KMS-11 (cell line): ENCODE measurements around the gene RTEL1.

ENCODE experiments used
- H2AFZ ChIP-seq: fragments of 200-600 bp; sonication (generic); 2 replicates; pipeline ENCODE4 v1.6.1; 2016; ENCODE audit warnings: antibody characterized with exemption, mixed run types, low read depth
- H3K27ac ChIP-seq: fragments of 200-600 bp; sonication (generic); 2 replicates; pipeline ENCODE4 v1.6.1; 2016; ENCODE audit warnings: mild to moderate bottlenecking, mixed run types
- H3K27me3 ChIP-seq: fragments of 200-600 bp; sonication (generic); 2 replicates; pipeline ENCODE4 v1.6.1; 2017; ENCODE audit warnings: mild to moderate bottlenecking, low read depth, mixed run types, moderate library complexity; ENCODE audit not compliant: insufficient read depth
- H3K36me3 ChIP-seq: fragments of 200-600 bp; sonication (generic); 2 replicates; pipeline ENCODE4 v1.6.1; 2017; ENCODE audit warnings: mild to moderate bottlenecking, mixed run types; ENCODE audit not compliant: insufficient read depth
- H3K4me1 ChIP-seq: fragments of 200-600 bp; sonication (generic); 2 replicates; pipeline ENCODE4 v1.6.1; 2016; ENCODE audit warnings: mild to moderate bottlenecking, low read depth, mixed run types; ENCODE audit not compliant: poor library complexity, severe bottlenecking
- H3K4me2 ChIP-seq: fragments of 200-600 bp; sonication (generic); 2 replicates; pipeline ENCODE4 v1.7.0; 2016; ENCODE audit warnings: mild to moderate bottlenecking, mixed run types
- H3K4me3 ChIP-seq: fragments of 200-600 bp; sonication (generic); IDR thresholded peaks from 2 replicates; pipeline ENCODE4 v1.6.1; 2017; ENCODE audit warnings: low read depth, low read length, mixed read lengths; ENCODE audit not compliant: insufficient read depth
- H3K79me2 ChIP-seq: fragments of 200-600 bp; sonication (generic); 2 replicates; pipeline ENCODE4 v1.6.1; 2016; ENCODE audit warnings: low read depth, mixed run types; ENCODE audit not compliant: insufficient read depth
- H3K9ac ChIP-seq: fragments of 200-600 bp; sonication (generic); 2 replicates; pipeline ENCODE4 v1.6.1; 2016; ENCODE audit warnings: mild to moderate bottlenecking, mixed run types
- H4K20me1 ChIP-seq: fragments of 200-600 bp; sonication (generic); 2 replicates; pipeline ENCODE4 v1.6.1; 2016; ENCODE audit warnings: mild to moderate bottlenecking, mixed run types; ENCODE audit not compliant: insufficient read depth
- TF ChIP-seq, protein P1 (sequence below): fragments of 200-600 bp; sonication (generic); conservative IDR thresholded peaks from 2 replicates; pipeline ENCODE4 v1.6.1; 2017; ENCODE audit warnings: low read depth, mild to moderate bottlenecking, antibody characterized with exemption, low read length, moderate library complexity, mixed read lengths

The RTEL1 gene

DNA sequence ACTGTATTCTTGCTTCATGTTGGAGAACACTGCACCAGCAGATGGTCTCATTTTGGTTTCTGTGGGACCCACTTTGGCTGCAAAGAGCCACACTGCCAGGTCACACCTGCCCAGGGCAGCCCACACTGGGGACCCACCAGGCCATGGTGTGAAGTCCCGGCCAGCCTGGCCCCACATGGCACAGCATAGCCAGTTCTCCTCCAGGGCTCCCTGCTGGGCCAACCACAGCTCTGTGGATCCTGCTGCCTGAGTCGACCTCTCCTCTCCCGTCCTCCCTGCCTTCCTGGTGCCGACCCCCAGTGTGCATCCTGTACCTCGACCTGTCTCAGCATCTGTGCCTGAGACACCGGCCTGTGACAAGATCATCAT lies 46.6 kb downstream of the RTEL1 start:
- Histone ChIP-seq H3K27me3 (no peaks in the 10 kb centered on the region), H3K36me3 (no peaks in the 10 kb centered on the region; the same call in 1 of the 2 replicates), H3K4me3 (no peak overlapping the region), H4K20me1 (peaks cover 3% of the 10 kb centered on the region; the same call in 1 of the 2 replicates), H2AFZ (no peak overlapping the region), H3K27ac (no peak overlapping the region), H3K79me2 (peaks cover 29% of the 10 kb centered on the region; the same call in 1 of the 2 replicates), H3K4me1 (peaks cover 20% of the 10 kb centered on the region), H3K4me2 (no peak overlapping the region), H3K9ac (no peak overlapping the region)
- TF ChIP-seq, protein P1, sequence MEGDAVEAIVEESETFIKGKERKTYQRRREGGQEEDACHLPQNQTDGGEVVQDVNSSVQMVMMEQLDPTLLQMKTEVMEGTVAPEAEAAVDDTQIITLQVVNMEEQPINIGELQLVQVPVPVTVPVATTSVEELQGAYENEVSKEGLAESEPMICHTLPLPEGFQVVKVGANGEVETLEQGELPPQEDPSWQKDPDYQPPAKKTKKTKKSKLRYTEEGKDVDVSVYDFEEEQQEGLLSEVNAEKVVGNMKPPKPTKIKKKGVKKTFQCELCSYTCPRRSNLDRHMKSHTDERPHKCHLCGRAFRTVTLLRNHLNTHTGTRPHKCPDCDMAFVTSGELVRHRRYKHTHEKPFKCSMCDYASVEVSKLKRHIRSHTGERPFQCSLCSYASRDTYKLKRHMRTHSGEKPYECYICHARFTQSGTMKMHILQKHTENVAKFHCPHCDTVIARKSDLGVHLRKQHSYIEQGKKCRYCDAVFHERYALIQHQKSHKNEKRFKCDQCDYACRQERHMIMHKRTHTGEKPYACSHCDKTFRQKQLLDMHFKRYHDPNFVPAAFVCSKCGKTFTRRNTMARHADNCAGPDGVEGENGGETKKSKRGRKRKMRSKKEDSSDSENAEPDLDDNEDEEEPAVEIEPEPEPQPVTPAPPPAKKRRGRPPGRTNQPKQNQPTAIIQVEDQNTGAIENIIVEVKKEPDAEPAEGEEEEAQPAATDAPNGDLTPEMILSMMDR: no peak

DNA sequence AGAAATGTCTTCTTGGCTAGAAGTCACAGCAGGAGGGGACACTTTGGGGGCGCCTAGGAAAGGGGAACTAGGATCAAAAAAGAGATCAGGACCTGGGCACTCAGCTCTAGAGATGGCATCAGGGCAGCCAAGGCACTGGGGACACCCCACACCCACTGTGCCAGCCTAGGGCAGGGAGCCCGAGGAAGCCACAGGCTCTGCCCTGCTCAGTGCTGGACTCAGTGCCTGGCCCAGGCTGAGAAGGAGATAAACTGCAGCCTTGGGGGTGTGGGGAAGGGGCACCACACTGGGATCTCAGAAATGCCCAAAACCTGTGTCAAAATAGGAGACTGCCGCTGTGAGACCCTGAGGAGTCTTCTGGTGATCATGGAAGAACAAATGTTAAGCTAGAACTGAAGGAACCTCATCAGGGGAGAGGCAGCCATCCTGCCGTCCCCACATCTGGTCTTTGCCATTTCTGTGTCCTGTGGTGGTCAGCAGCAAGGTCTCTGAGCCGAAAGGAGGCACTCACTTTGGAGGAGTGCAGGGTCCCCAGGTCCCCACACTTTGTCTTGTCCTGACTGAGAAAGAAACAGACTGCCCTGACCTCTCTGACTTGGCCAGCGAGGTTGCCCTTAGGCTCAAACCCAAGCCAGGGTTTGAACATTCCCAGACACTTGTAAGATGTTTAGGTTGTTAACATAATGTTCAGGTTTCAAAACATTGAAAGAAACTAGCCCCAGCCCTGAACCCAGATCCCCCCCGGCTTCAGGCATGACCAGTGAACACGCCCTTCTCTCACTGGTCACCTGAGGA lies 47.3 kb downstream of the RTEL1 start:
- Histone ChIP-seq H2AFZ (no peak overlapping the region), H3K4me1 (peaks cover 20% of the 10 kb centered on the region), H3K4me2 (0 out of 2 replicates have a peak overlapping the region, but pooled peaks have one; percentile 83), H3K79me2 (peaks cover 33% of the 10 kb centered on the region; the same call in 1 of the 2 replicates), H3K9ac (no peak overlapping the region), H3K4me3 (no peak overlapping the region), H4K20me1 (peaks cover 3% of the 10 kb centered on the region; the same call in 1 of the 2 replicates), H3K36me3 (no peaks in the 10 kb centered on the region; the same call in 1 of the 2 replicates), H3K27ac (no peak overlapping the region), H3K27me3 (no peaks in the 10 kb centered on the region)
- TF ChIP-seq, protein P1: no peak

DNA sequence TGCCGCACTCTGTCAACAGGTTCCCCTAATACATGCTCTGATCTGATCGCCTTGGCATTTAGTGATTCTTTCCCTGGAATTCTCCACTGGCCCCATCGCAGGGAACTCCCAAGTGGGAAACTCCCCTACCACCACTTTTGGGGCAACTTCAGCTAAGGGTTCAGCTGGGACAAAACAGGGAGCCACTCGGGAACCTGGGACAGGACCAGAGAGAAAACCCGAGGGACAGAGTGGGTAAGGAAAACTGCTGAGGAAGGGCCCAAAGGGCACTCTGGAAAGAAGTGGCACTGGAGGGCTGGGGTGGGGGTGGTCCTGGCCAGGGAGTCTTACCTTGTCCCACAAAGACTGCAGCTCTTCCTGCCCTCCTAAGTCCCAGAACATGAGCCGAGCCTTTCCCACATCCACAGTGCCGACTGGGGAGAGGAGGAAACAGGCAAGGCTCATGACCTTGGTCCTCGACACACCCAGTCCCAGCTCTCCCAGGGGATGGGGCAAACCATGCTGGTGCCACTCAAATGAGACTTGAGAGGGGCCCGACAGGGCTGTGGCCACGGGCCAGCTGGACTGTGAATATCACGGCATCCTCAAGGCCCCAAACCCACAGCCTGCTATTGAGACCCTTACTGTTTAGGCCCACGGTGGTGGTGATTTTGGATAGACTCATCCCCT lies 48.0 kb downstream of the RTEL1 start:
- H3K4me1 ChIP-seq: peaks cover 20% of the 10 kb centered on the region
- H3K36me3 ChIP-seq: no peaks in the 10 kb centered on the region; the same call in 1 of the 2 replicates
- no peak overlapping the region for H3K4me3 ChIP-seq
- H3K27me3 ChIP-seq: no peaks in the 10 kb centered on the region
- TF ChIP-seq, protein P1: no peak
- H3K4me2 ChIP-seq: peak overlapping the region; percentile 83; the same call in 1 of the 2 replicates
- no peak overlapping the region for H2AFZ ChIP-seq
- peaks cover 39% of the 10 kb centered on the region; the same call in 1 of the 2 replicates for H3K79me2 ChIP-seq
- H4K20me1 ChIP-seq: peaks cover 3% of the 10 kb centered on the region; the same call in 1 of the 2 replicates
- H3K27ac ChIP-seq: no peak overlapping the region
- no peak overlapping the region for H3K9ac ChIP-seq

DNA sequence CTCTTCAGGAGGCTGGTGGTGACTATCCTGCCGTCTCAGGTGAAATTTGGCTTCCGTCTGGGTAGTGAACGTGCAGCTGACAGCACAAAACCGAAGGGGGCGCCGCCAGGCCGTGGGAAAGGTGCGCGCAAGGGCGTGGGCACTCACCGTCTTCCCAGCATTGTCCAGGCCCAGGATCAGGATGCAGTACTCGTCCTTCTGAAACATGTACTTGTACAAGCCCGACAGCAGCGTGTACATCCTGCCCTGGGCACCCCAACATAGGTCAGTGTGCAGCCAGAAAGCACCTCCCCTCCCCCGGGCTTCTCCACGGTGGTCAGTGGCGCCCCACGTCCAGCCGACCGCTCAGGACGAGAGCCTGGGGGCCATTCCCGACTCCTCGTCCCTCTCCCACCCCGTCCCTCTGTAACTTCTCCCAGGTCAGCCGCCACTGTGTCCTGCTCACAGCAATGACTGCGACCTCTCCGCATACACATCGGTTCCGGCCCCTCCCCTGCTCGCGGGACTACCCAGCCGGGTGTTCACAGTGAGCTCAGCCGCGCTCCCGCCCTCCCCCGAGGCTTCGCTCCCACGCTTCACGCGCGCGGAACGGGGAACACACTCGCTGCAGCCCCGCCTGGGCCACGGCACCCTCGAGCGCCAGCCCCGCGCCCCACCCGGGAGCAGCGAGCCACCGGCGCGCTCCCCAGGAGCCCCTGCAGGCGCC lies 48.9 kb downstream of the RTEL1 start:
- peak overlapping the region; percentile 42 for H2AFZ ChIP-seq
- H3K4me1 ChIP-seq: peaks cover 20% of the 10 kb centered on the region
- peak overlapping the region; percentile 53 for H3K27ac ChIP-seq
- TF ChIP-seq, protein P1: peak; percentile 79
- H3K36me3 ChIP-seq: no peaks in the 10 kb centered on the region; the same call in 1 of the 2 replicates
- H4K20me1 ChIP-seq: peaks cover 3% of the 10 kb centered on the region; the same call in 1 of the 2 replicates
- no peak overlapping the region for H3K4me3 ChIP-seq
- peak overlapping the region; percentile 52 for H3K9ac ChIP-seq
- H3K4me2 ChIP-seq: peak overlapping the region; percentile 83
- no peaks in the 10 kb centered on the region for H3K27me3 ChIP-seq
- peaks cover 47% of the 10 kb centered on the region; the same call in 1 of the 2 replicates for H3K79me2 ChIP-seq
